K562 (cell line): Measurements from ENCODE around the gene CFP. TPM values are rescaled to one million over a fixed set of nuclear protein-coding genes. Genes with fewer than 3 reads are reported as not detected.

Experiments used
- CBFA2T2 ChIP-seq: fragments of 450-650 bp; conservative IDR thresholded peaks from 2 replicates; pipeline ENCODE4 v1.6.1; 2017; ENCODE audit warnings: mild to moderate bottlenecking
- CBX1 ChIP-seq: sonication (generic); IDR thresholded peaks from 2 replicates; pipeline ENCODE4 v1.6.1; 2016; ENCODE audit warnings: antibody characterized with exemption, low read depth, mild to moderate bottlenecking
- CHAMP1 ChIP-seq: fragments of 450-650 bp; IDR thresholded peaks from 2 replicates; pipeline ENCODE4 v1.6.1; 2016; ENCODE audit warnings: mild to moderate bottlenecking
- DPF2 ChIP-seq: fragments of 450-650 bp; IDR thresholded peaks from 2 replicates; pipeline ENCODE4 v1.6.1; 2016
- ELF1 ChIP-seq: fragments of 200-800 bp; sonication (Bioruptor generic); IDR thresholded peaks from 2 replicates; pipeline ENCODE4 v1.6.1; 2016; ENCODE audit warnings: missing genetic modification characterization, missing compliant biosample characterization
- HNRNPH1 ChIP-seq: fragments of 200-400 bp; formaldehyde crosslinking; optimal IDR thresholded peaks from 2 replicates; pipeline ENCODE3; 2017; ENCODE audit warnings: low read depth, mild to moderate bottlenecking, low read length, moderate library complexity
- HNRNPUL1 ChIP-seq: fragments of 200-400 bp; formaldehyde crosslinking; IDR thresholded peaks from 2 replicates; pipeline ENCODE4 v1.6.1; 2017; ENCODE audit warnings: low read length
- IRF2 ChIP-seq: sonication (generic); formaldehyde crosslinking; IDR thresholded peaks from 2 replicates; pipeline ENCODE4 v1.8.1; 2022; ENCODE audit warnings: mild to moderate bottlenecking, missing genetic modification reagents
- KHSRP ChIP-seq: fragments of 450-650 bp; IDR thresholded peaks from 2 replicates; pipeline ENCODE4 v1.6.1; 2017
- KLF10 ChIP-seq: fragments of 250-450 bp; sonication (Bioruptor Pico); IDR thresholded peaks from 2 replicates; pipeline ENCODE4 v1.6.1; 2021; ENCODE audit warnings: matching md5 sums
- KLF6 ChIP-seq: fragments of 250-450 bp; sonication (Bioruptor Pico); IDR thresholded peaks from 2 replicates; pipeline ENCODE4 v1.4.0; 2020; ENCODE audit warnings: mild to moderate bottlenecking, moderate library complexity, borderline replicate concordance
- MYBL2 ChIP-seq, 2 experiments: fragments of 450-650 bp in 1 of 2; sonication (generic) in 1 of 2; formaldehyde crosslinking in 1 of 2; IDR thresholded peaks; 2 replicates each; pipeline versions ENCODE4 v1.6.1 to v1.8.1; 2017 to 2022; ENCODE audit warnings: borderline replicate concordance in 1 of 2, inconsistent platforms in 1 of 2, low read depth in 1 of 2, mild to moderate bottlenecking in 1 of 2, missing genetic modification reagents in 1 of 2, moderate library complexity in 1 of 2
- NFXL1 ChIP-seq: fragments of 450-650 bp; formaldehyde crosslinking; IDR thresholded peaks from 2 replicates; pipeline ENCODE4 v1.4.0; 2021; ENCODE audit warnings: mild to moderate bottlenecking
- PBX2 ChIP-seq, 2 experiments: IDR thresholded peaks in 1 of 2; conservative IDR thresholded peaks in 1 of 2; 2 replicates each; pipeline ENCODE4 v1.6.1; 2016; ENCODE audit warnings: low read depth in 2 of 2, mild to moderate bottlenecking in 1 of 2, missing compliant biosample characterization in 1 of 2, missing genetic modification characterization in 1 of 2, moderate library complexity in 1 of 2
- POLR2H ChIP-seq: IDR thresholded peaks from 2 replicates; pipeline ENCODE4 v1.6.1; 2016; ENCODE audit warnings: missing genetic modification characterization, low read depth, mild to moderate bottlenecking, control low read depth, missing compliant biosample characterization, moderate library complexity
- PTTG1 ChIP-seq: fragments of 450-650 bp; IDR thresholded peaks from 2 replicates; pipeline ENCODE4 v1.6.1; 2016; ENCODE audit warnings: low read depth, mild to moderate bottlenecking, missing genetic modification characterization, missing compliant biosample characterization
- SIN3B ChIP-seq: fragments of 450-650 bp; IDR thresholded peaks from 2 replicates; pipeline ENCODE4 v1.6.1; 2017; ENCODE audit warnings: low read depth, mild to moderate bottlenecking, moderate library complexity
- SMAD4 ChIP-seq: fragments of 250-450 bp; sonication (Bioruptor Pico); conservative IDR thresholded peaks from 2 replicates; pipeline ENCODE4 v1.8.0; 2021; ENCODE audit warnings: inconsistent platforms, mild to moderate bottlenecking, moderate library complexity
- SMC3 ChIP-seq: conservative IDR thresholded peaks from 2 replicates; pipeline ENCODE4 v1.6.1; 2011; ENCODE audit warnings: low read depth, low read length, improper control_type of control experiment; ENCODE audit not compliant: insufficient read depth
- ZKSCAN1 ChIP-seq: fragments of 150-350 bp; IDR thresholded peaks from 2 replicates; pipeline ENCODE4 v1.6.1; 2016; ENCODE audit warnings: low read depth, low read length
- ZNF431 ChIP-seq: sonication (generic); formaldehyde crosslinking; IDR thresholded peaks from 2 replicates; pipeline ENCODE4 v1.8.0; 2022; ENCODE audit warnings: mild to moderate bottlenecking, missing genetic modification reagents
- polyA plus RNA-seq, 8 experiments: library from polyadenylated mRNA; depleted of rRNA in 4 of 8; stranded (reverse) in 5 of 8; unstranded in 3 of 8; fragments of >200 nt; fragmentation: Nextera tagmentation in 2 of 8; fragmentation: Illumina TruSeq in 1 of 8; extraction: Ambion mirVana in 2 of 8; extraction: Trizol in 1 of 8; gene quantifications; 2 replicates each; pipeline versions ENCODE4 v1.2.1 to v1.2.3, GENCODE V29; 2011 to 2014; ENCODE audit warnings: inconsistent platforms in 1 of 8, missing spikeins in 1 of 8
- total RNA-seq, 7 experiments: library from RNA; depleted of rRNA in 6 of 7; stranded (reverse); fragments of >200 nt in 6 of 7; fragmentation: Illumina TruSeq in 2 of 7; extraction: Trizol in 2 of 7; gene quantifications; 2 replicates each; pipeline versions ENCODE4 v1.2.1 to v1.2.3, GENCODE V29; 2011 to 2021; ENCODE audit warnings: low replicate concordance in 1 of 7

CFP gene
- total and polyA plus RNA-seq, 9 of the 15 experiments (the other 6 are each of a cell fraction or from before 2014, with no cell fraction given) = 0.18 to 2.0 (median 0.55) TPM

DNA sequence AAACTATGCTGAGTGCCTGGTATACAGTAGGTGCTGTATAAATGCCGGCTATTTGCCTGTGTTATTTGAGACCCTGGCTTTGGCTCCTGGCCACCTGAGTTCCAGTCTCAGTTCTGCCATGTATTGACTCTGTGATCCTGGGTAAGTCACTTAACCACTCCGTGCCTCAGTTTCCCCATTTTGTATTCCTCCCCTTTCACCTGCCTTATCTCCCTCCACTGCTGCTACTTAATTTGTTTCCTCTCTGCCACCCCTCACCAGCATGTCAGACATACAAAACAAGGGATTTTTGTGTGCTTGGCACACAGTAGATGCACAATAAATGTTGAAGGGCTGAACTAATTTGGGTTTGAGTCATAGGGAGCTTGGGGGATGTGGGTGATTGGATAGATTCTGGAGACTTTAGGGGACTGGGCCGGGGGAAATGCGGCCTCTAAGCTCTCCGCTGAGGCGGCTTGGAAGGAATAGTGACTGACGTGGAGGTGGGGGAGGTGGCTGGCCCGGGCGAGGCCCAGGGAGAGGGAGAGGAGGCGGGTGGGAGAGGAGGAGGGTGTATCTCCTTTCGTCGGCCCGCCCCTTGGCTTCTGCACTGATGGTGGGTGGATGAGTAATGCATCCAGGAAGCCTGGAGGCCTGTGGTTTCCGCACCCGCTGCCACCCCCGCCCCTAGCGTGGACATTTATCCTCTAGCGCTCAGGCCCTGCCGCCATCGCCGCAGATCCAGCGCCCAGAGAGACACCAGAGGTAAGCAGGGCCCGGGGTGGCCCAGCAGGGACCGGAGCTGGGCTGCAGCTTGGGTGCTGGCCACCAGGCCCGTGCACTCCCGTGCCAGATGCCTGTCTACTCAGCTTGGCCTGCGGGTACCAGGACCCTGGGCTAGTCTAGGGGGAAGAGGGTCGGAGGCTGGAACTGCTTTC lies 47.7 kb downstream of the CFP start, which contains the start of gene TIMP1 (continued):
- TF ChIP-seq SIN3B (no peak), HNRNPUL1 (no peak), NFXL1 (CRISPR knock-in tag) (no peak), SMC3 (no peak), KHSRP (no peak), CBX1 (peak; percentile 15; the same call in 1 of the 2 replicates), CHAMP1 (no peak), MYBL2 (IDR thresholded peaks at IDR 0.05; ENCODE audit: low read depth) (no peak), MYBL2 (CRISPR knock-in tag; IDR thresholded peaks at IDR 0.05; ENCODE audit: borderline replicate concordance) (no peak), ZNF431 (CRISPR knock-in tag) (no peak), IRF2 (CRISPR knock-in tag) (no peak), KLF10 (CRISPR knock-in tag) (no peak), ELF1 (tag) (peak; percentile 70; the same call in 1 of the 2 replicates), PBX2 (CRISPR knock-in tag; IDR thresholded peaks at IDR 0.05; ENCODE audit: low read depth) (peak; percentile 41; the same call in 1 of the 2 replicates), PBX2 (tag; conservative IDR thresholded peaks at IDR 0.05; ENCODE audit: low read depth) (peak; percentile 81), DPF2 (peak; percentile 77), POLR2H (tag) (peak; percentile 69), KLF6 (CRISPR knock-in tag) (no peak), HNRNPH1 (no peak), CBFA2T2 (no peak), ZKSCAN1 (no peak), PTTG1 (no peak), SMAD4 (CRISPR knock-in tag) (no peak)
